Keratinocyte (primary cell): ENCODE measurements around the gene CA5A.
"Not testable (repeated sequence)": the region's sequence is repeated elsewhere in the genome, so short reads cannot be mapped to it uniquely, and the experiment has no call there.

Source experiments
- EZH2 ChIP-seq: IDR thresholded peaks from one replicate; pipeline ENCODE4 v1.6.1; 2012; ENCODE audit warnings: inconsistent platforms, mild to moderate bottlenecking, low read length, moderate library complexity
- TF ChIP-seq, protein P1 (sequence below), 3 experiments: IDR thresholded peaks in 1 of 3; conservative IDR thresholded peaks in 1 of 3; optimal IDR thresholded peaks in 1 of 3; 2 replicates in 2 of 3; 3 replicates in 1 of 3; pipeline versions ENCODE3 to v1.5.1; 2011; ENCODE audit warnings: low read length in 3 of 3, mild to moderate bottlenecking in 3 of 3, moderate library complexity in 2 of 3, control low read depth in 1 of 3, inconsistent platforms in 1 of 3; ENCODE audit not compliant: insufficient read depth in 2 of 3; ENCODE audit errors: extremely low read depth in 1 of 3

GRCh38 chr16:87861300-87862099 is 74.8 kb downstream of the CA5A start:
- TF ChIP-seq, protein P1, sequence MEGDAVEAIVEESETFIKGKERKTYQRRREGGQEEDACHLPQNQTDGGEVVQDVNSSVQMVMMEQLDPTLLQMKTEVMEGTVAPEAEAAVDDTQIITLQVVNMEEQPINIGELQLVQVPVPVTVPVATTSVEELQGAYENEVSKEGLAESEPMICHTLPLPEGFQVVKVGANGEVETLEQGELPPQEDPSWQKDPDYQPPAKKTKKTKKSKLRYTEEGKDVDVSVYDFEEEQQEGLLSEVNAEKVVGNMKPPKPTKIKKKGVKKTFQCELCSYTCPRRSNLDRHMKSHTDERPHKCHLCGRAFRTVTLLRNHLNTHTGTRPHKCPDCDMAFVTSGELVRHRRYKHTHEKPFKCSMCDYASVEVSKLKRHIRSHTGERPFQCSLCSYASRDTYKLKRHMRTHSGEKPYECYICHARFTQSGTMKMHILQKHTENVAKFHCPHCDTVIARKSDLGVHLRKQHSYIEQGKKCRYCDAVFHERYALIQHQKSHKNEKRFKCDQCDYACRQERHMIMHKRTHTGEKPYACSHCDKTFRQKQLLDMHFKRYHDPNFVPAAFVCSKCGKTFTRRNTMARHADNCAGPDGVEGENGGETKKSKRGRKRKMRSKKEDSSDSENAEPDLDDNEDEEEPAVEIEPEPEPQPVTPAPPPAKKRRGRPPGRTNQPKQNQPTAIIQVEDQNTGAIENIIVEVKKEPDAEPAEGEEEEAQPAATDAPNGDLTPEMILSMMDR (optimal IDR thresholded peaks at IDR 0.05 in 1 of 3, IDR thresholded peaks at IDR 0.05 in 1 of 3, conservative IDR thresholded peaks at IDR 0.05 in 1 of 3; ENCODE audit: extremely low read depth in 1 of 3, insufficient read depth in 2 of 3, low read length in 3 of 3): not testable (repeated sequence)
- not testable (repeated sequence) for TF ChIP-seq EZH2
